Stimulated activated CD8-positive, alpha-beta memory T cell treated with anti-CD3 and anti-CD28 coated beads, Interleukin-12 subunit alpha, Interleukin-12 subunit beta, amount 100 ng/mL, for 1 hour (primary cell): ENCODE measurements around the gene XIRP2.

ENCODE experiments used
- DNase-seq: peaks from one replicate; pipeline ENCODE4 v3.0.0-alpha.2; 2020; ENCODE audit warnings: low read depth

Gene XIRP2

DNA sequence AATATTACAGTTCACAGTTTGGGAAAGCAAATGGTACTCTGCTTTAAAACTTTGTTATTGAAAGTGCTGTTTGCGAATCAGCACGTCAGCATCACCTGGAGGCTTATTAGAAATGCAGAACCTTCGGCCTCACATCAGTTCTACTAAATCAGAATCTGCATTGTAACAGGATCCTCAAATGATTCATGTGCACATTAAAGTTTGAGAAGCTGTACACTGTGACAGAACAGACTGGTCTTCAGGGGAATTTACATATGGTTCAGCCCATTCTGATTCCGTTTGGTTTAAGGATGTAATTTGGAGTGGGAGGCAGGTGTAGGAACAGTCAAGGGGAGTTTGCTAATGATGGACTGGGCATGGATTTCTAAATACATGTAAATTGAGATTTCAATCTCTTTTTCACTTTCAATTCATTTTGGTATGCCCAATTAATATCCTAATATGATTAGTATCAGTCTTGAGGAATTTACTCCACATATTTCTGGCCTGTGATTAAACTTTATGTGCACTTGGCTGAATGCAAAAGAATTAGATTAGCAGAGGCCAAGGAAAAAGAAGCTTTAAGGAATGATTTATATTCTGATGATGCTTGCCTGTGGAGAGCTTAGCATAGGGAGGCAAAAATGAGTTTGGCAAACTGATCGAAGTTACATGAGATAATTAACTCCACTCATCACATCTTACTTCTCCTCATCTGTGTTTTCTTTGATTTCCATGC is 248.8 kb downstream of the XIRP2 start:
- no peak for DNase-seq

DNA sequence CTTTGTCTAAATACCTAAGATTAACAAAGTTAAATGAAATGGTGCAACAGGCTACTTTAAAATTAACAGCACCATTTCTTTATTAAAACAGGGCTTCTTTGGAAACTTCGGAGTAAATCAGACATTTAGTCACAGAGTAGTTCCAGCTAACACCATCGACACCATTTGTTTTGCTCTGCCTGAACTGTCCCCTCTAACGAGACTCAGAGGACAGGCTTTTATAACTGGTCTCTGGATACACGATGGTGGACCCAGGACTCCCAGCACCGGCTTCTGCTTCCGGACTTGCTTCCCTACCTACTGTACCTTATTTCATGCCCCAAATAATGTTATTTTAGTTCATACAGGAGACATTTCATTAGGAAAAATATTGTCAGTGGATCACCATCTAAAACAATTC is 252.1 kb downstream of the XIRP2 start:
- no peak for DNase-seq

DNA sequence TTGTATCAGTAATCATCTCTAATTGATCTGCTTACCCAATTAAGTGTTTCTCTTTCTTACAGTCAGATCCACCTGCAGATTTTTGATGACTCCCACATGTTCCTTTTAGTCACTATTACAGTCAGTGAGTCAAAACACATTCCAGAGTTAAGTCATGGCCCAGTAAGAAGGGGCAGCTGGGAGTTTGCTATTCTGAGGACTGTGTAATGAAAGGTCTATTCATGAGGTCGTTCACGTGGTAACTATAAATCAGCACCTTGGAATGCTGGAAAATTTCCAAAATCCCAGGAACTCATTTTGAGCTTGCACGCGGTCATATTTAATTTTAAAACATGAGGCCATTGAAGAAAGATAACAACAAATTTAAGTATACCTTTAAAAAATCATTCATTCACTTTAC is 252.5 kb downstream of the XIRP2 start:
- no peak for DNase-seq

DNA sequence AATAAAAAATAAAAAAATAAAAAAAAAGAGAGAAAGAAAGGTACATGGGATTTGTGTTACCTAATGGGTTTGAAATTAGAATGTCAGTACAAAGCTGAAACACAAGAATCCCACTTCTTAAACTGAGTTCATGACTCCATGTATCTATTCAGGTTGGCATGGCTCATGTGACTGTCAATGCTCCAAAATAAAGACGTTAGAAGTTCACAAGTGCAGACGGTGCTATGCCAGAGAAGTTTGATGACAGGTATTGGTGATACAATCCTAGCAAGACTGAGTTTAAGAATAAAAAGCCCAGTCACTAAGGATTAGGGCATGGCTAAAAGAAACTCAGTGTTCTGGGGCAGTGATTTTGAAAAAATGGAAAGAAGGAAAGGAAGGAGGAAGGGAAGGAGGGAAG is 254.3 kb downstream of the XIRP2 start:
- DNase-seq, result no peak

DNA sequence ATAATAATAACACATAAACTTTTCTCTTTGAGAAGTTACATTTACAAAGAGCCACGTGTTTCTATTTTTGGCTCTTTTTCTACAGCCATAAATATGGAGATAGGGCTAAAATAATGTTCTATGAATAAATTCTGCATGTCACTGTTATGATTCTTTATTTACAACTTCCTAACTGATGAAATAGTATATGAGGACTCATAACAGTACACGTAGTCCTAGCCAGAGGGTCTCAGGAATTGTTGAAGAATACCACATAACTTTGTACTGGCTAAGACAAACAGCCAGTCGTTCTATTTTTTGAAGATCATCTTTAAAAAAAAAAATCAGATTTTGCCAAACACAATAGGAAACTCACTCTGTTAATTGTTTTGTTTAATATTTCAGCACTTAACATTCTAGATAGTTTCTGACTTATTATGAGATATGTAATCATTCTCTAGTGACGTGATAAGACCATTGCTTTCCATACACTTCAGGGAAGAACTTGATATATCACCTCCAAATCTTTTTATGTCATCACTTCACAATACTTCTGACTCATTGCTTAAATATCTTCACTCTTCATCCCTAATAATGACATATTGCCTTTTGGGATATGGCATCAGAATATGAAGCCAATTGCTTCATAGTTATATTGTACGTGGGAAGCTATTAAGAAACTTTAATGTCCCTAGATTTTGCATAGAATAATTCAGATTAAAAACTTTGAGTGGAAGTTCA is 256.1 kb downstream of the XIRP2 start:
- no peak for DNase-seq

DNA sequence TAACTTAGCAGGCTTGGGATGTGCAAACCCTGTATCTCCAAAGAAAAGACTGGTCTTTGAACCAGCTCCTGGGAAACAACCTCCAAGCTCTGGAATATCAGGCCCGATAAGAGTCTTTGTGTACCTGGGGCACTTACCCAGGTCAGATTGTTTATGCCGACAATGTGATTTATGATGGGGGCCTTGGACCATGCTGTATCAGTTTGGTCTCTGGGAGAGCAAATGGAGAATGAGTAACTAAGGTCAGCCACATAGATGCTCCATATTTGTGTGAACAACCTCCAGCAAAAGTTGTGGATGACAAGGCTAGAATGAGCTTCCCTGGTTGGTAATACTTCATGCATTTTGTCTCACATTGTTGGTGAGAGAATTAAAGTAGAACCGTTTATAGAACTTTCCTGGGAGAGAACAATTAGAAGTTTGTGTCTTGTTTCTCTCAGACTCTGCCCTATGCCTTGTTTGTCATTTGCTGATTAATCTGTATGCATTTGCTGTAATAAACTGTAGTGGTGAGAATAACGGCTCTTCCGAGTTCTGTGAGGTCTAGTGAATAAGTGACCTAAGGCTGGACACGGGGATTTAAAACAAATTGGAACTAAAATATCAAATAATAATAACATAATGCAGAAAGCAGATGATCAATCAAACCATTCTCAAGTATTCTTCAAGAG is 259.1 kb downstream of the XIRP2 start:
- DNase-seq, result no peak

DNA sequence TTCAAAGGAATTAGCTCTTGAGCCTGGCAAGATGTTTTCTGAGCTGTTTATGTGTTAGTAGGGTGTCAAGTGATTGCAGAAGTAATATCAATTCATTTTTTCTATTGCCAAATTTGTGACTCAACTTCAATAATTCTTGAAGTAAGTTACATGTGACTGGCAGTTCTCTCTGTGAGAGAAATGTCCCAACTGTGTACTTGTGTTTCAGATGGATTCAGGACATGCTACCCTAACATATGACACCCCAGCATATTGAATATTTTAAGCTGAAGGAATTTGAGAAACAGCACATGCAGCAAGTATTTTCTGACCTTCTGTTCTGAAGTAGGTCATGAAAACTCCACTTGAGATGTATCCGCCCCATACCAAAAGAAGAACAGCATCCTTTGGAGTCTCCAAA is 263.6 kb downstream of the XIRP2 start:
- DNase-seq, result no peak

DNA sequence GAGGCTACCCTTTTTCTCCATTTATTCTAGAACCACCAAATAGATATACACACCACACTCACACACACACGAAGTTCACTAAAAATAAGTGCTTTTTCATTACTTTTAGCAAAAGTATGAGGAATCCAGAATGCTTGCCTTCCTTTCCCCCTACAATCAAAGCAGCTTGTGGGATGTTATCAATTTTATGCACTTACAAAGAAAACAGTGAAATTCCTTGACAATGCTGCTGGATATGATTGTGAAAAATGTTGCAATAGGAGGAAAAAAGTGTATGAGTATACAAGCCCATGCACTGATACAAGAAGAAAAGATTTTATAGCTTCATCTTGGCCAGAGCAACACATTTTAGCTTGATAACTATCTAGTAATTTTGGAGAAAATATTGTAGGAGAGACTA is 269.2 kb downstream of the XIRP2 start:
- no peak for DNase-seq

DNA sequence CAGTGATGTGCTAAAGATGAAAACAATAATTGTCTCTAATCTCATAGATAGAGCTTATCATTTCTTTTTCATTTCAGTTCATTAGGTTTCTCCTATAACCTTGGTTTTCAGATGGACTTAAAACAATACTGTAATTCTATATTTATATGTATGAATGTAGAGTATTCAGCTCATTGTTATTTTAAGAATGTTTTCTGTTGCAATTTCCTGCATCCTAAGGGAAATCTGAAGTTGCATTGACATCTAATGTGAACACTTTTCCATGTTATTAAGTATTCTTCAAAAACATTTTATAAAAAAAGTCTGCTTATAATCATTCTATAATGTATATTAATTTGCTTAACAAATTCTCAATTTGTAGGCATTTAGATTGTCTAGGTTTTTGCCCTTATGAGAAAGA is 288.9 kb downstream of the XIRP2 start:
- no peak for DNase-seq

DNA sequence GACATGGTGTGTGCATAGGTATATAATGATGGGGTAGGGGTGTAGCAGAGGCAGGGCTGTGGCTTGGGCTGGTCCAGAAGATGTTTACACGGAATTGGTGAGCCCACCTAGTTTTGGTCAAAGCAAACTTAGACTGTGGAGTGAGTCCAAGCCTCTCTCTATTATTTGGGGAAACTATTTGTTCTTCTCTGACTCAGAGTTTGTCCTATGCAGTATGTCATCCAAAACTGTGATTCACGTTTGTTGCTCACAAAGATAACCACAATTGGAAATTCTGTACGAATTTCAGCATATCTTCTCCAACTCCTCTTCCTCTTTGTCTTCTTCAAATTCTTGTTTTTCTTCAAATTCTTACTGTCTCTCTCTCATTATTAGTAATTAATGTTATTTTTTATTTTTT is 292.9 kb downstream of the XIRP2 start:
- no peak for DNase-seq

DNA sequence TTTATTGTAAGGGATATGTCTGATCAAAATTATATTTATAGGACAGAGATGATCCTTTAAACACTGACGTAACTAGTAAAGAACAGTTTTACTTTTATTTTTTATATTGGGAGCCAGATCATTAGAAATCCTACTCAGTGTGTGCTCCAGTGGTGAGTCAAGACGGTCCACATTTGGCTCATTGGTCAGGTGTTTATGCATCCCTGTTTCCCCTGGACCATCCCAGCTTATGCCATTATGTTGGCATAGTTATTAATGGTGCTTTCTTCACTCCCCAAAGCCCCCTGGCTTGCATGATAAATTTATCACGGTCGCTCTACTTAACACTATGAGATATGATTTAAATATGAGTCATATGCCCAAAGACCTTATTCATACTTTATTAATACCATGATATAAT is 293.4 kb downstream of the XIRP2 start:
- DNase-seq, result no peak

DNA sequence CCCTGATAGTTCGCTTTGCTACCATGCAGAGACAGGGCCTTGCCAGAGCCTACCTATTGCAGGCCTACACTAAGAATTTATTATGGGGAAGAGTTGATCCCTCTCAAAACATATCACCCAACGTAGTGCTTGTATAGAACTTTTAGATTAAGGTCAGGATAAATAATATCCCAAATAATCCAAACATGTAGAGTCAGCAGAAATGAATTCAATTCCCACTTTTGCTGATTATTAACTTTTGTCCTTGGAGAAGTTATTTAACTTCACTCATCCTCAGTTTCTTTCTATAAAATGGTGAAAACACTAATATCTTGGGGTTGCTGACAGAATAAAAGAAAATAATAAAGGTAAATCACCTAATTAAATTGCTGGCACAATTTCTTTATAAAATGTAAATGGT is 294.1 kb downstream of the XIRP2 start:
- no peak for DNase-seq

DNA sequence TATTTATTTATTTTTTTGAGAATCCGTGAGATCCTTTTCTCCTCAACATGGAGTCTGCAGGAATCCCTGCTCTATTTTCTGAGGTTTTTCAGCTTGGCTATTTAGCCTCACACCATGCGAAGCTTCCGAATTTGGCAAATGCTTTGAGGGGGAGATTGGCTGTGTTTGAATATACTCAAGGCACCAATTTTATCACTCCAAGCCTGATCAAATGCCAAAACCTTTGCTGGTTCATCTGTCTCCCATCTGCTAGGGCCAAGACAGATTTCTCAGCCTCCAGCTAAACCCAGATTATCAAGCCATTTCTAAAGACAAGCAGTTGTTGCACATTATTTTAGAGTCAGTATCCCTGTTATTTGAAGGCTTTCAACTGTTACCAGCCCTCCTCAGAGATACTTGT is 295.7 kb downstream of the XIRP2 start:
- no peak for DNase-seq

DNA sequence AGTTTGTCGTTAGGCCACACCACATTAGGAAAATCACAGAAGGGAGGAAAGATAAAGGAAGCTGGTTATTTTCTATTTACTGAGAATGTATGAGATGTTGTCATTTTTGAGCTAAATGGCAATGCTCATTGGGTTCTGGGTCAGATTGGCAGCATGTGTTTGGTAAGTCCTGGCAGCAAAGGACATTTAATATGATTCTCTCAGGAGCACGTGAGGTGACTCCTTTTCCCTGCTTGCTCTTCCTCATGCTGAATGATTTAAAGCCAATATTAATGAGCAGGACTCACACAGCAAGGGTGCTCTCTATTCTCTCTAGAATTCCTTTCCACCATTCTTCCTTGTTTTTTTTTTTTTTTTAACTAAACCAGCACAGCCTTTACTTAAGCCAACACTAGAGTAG is 298.2 kb downstream of the XIRP2 start:
- no peak for DNase-seq

DNA sequence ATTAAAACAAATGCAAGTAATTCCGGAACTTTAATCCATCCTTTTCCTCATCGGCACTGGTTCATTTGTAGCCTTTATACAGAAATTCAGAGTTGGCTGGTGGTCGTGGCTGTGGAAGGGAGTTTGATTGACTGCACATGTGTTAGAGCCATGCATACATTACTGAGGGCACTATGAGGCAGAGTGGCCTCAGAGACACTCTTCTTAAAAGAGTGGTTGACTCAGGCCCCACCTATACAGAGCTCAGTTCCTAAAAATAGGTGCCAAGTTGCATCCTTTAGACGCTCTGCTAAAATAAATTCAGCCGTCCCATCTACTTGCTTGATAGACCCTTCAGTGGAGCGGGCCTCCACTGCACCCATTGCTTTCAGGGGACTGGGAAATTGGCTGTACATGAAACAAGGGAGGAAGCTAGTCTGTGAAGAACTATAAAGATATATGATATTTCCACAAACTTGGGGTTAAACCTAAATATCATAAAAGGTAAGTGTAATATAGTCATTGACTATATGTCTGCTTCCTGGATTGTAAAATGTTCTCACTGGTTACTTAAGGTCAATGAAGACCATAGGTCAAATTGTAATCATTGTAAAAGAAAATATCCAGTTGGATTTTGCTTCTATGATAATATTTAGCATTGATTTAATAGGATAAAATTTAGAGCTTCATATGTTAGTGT is 298.9 kb downstream of the XIRP2 start:
- DNase-seq, result no peak

DNA sequence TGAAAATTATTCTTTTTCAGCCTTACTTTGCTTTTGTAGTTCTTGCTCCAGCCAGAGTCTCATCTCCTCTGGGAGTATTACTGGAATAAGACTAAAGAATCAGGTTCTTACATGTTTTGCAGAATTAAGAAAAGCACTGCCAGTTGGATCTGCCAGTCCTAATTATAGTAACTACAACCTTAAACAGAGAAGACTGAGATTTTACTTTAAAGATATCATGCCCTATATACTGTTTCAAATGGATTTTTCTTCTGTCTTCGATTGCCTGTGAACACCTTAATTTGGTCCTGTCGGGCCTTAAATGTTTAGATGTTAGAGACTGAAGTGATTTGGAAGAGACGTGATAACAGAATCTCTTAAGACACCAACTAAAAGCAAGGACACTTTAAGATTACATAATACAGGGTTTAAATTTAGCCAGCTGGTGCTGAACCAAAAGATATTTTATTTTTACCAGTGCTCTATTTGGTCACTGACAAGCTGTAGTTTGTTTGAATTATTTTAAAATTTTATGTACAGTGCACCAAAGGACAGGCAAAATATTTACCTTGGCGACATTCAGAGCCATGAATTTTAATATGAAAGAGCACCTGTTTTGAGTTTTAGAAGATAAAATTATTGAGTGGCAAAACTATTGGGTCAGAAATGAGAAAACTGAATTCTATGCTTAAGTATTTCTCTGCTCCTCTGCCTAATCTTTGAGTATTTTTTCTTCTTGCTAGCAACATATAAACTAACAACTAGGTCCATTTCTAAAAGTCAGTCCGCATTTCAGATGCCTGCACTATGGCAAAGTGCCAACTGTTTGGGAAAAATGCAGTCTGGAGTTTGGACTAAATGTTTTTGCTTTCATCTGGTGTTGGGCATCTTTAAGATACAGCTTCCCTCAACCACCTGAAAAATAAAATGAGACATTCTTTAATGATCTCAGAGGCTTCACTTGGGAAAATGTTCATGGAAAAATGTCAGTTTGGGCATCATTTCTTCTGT is 300.0 kb downstream of the XIRP2 start:
- DNase-seq, result no peak

DNA sequence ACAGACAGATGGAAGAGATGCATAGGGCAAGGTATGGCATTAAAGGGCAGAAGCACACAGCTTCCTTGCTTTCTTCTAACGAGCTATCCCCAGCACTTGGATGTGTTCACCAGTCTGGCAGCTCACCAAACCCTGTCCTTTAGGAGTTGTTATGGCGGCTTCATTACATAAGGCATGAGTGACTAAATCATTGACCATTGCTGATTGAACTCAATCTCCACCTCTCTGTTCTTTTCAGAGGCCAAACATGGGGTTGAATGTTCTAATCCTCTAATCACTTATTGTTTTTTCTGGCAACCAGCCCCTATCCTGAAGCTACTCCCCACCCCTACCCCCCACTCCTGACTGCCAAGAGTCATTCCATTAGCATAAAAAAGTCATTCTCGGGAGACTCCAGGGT is 301.8 kb downstream of the XIRP2 start:
- no peak for DNase-seq

DNA sequence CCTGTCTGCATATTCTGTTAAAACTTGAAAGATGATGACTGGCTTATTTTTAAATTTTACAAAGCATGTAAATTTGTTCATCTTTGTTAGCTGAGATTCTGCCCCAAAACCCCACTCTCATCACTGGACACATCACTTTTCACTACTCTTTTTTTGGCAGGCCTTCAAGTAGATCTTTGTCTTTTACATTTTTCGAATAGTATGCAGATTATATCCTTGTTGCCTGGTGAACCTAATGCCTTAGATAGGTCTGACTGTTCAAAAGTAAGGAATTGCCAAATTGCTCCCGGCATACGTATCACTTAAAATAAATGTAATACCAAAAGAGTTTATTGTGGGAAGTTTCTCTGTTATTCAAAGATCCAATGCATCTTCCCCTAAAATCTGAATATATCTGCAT is 303.3 kb downstream of the XIRP2 start:
- DNase-seq, result no peak

DNA sequence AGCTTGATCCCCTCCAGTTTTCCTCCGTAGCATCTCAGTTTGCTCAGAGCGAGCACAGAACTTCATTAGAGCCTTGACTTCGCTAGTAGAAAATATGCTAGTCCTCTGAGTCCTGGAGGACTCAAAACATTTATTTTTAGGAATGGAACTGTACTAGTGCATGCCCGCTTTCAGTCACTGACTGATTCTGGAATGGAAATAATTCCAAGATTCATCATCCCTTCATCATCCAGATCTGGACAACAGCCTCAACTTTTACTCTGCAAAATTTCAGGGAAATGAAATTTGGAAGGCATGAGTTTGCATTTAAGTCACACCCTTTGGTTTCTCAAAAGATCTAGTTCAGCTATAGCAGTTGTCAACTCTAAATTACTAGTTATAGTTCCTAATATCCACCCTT is 304.6 kb downstream of the XIRP2 start:
- no peak for DNase-seq

DNA sequence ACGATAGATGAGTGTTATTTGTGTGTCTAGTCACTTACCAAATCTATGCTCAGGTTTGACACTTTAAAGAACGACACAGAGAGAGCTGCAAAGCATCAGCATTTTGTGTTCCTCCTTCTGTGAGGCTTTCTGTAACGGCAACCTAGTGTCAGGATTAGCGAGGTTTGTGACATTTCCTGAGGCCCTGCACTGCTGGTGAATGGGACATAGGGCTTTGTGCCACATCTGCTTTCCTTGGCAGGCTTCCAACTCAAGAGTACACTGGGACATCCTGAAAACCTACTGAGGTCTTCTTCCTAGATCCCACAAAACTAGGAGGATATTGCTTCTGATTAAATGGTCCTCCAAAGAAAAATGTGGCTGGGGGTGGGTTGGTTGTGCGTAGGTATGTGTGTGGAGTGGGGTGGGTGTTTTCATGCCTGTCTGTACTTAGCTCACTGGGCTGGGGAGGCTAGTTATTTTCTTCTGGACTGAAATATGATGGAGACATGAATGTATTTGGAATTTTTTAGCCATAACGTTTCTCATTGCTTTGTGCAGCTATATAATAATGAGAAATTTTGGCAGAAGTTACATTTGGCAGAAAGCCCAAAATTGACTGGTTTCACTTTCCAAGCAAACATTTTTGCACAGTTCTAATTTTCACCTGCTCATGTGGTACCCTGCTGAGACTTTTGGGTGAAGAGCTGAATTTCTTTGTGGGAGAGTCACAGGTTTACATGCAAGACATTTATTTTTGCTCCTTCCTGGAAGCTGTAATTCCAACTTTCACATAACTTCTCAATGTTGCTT is 308.4 kb downstream of the XIRP2 start:
- DNase-seq, result no peak

DNA sequence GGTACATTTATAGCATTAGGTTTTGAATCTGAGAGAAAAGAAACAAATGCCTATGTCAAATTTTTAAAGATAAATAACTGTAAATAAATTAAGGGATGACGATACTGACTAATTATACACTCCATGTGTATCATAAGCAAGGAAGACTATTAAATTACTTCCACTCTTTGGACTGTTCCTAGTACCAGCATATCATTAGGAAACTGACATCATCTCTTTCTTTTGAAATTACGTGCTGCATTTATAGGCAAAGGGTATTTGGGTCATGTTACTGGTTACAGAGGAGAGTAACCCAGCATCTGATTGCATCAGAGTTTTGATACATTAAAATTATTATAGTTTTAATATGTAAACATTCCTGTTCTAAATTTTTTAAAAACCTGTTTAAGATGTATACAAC is 309.7 kb downstream of the XIRP2 start:
- no peak for DNase-seq
